Brain microvascular endothelial cell (primary cell): Measurements from ENCODE around the gene CLEC2D.
A peak's percentile ranks its signal among the peaks of the same experiment; 100 is the strongest.
"Not testable (repeated sequence)": the region's sequence is repeated elsewhere in the genome, so short reads cannot be mapped to it uniquely, and the experiment has no call there.

Experiments used
- DNase-seq: peaks from one replicate; pipeline ENCODE4 v3.0.0-alpha.2; 2020
- H3K27ac ChIP-seq: fragments of 250-450 bp; sonication (Bioruptor Pico); 2 replicates; pipeline ENCODE4 v1.5.1; 2020; ENCODE audit warnings: mild to moderate bottlenecking, moderate library complexity
- H3K27me3 ChIP-seq: fragments of 250-450 bp; sonication (Bioruptor Pico); replicated peaks from 2 replicates; pipeline ENCODE4 v1.5.1; 2020; ENCODE audit warnings: mild to moderate bottlenecking
- H3K36me3 ChIP-seq: fragments of 250-450 bp; sonication (Bioruptor Pico); replicated peaks from 2 replicates; pipeline ENCODE4 v1.5.1; 2020; ENCODE audit warnings: mild to moderate bottlenecking
- H3K4me3 ChIP-seq: 2 replicates; pipeline ENCODE4 v1.5.1; 2011; ENCODE audit warnings: low read depth, mild to moderate bottlenecking, control low read depth, low read length, moderate library complexity
- in situ Hi-C: cut with HindIII; loops from 2 replicates; pipeline ENCODE4 v1.10.0; 2017; ENCODE audit warnings: low sequenced_read_pairs, low pct_ligation_motif_present
- TF ChIP-seq, protein P1 (sequence below): IDR thresholded peaks from 2 replicates; pipeline ENCODE4 v1.5.1; 2011; ENCODE audit warnings: low read depth, mild to moderate bottlenecking, moderate library complexity, low read length, control low read depth, inconsistent platforms; ENCODE audit errors: missing control alignments

CLEC2D gene

GRCh38 chr12:9707356-9707755 lies 37.8 kb downstream of the CLEC2D start:
- TF ChIP-seq, protein P1, sequence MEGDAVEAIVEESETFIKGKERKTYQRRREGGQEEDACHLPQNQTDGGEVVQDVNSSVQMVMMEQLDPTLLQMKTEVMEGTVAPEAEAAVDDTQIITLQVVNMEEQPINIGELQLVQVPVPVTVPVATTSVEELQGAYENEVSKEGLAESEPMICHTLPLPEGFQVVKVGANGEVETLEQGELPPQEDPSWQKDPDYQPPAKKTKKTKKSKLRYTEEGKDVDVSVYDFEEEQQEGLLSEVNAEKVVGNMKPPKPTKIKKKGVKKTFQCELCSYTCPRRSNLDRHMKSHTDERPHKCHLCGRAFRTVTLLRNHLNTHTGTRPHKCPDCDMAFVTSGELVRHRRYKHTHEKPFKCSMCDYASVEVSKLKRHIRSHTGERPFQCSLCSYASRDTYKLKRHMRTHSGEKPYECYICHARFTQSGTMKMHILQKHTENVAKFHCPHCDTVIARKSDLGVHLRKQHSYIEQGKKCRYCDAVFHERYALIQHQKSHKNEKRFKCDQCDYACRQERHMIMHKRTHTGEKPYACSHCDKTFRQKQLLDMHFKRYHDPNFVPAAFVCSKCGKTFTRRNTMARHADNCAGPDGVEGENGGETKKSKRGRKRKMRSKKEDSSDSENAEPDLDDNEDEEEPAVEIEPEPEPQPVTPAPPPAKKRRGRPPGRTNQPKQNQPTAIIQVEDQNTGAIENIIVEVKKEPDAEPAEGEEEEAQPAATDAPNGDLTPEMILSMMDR, result no peak
- DNase-seq, result no peak
- Histone ChIP-seq H3K27me3 (no peaks in the 10 kb centered on the region), H3K27ac (no peak overlapping the region), H3K36me3 (no peaks in the 10 kb centered on the region), H3K4me3 (no peak overlapping the region)
- in situ Hi-C loops, result loop anchor here (10.0 kb wide), 1 partner anchor 73 kb away; no protein-coding TSS in a partner anchor

GRCh38 chr12:9707864-9708808 lies 38.6 kb downstream of the CLEC2D start:
- H3K27ac ChIP-seq, result no peak overlapping the region
- no peak overlapping the region for H3K4me3 ChIP-seq
- peak; percentile 36 for DNase-seq

GRCh38 chr12:9708853-9709252 lies 39.3 kb downstream of the CLEC2D start:
- in situ Hi-C loops, result loop anchor here (10.0 kb wide), 1 partner anchor 74 kb away; no protein-coding TSS in a partner anchor
- Histone ChIP-seq H3K27ac (no peak overlapping the region), H3K4me3 (no peak overlapping the region), H3K36me3 (no peaks in the 10 kb centered on the region), H3K27me3 (no peaks in the 10 kb centered on the region)
- no peak for DNase-seq
- TF ChIP-seq, protein P1, result no peak

More at GRCh38 chr12:9707864-9708808, 38.6 kb downstream of the CLEC2D start:
- in situ Hi-C loops, result loop anchor here (10.0 kb wide), 1 partner anchor 73 kb away; no protein-coding TSS in a partner anchor
- no peaks in the 10 kb centered on the region for H3K27me3 ChIP-seq
- TF ChIP-seq, protein P1, result peak; percentile 86
- H3K36me3 ChIP-seq, result no peaks in the 10 kb centered on the region

DNA sequence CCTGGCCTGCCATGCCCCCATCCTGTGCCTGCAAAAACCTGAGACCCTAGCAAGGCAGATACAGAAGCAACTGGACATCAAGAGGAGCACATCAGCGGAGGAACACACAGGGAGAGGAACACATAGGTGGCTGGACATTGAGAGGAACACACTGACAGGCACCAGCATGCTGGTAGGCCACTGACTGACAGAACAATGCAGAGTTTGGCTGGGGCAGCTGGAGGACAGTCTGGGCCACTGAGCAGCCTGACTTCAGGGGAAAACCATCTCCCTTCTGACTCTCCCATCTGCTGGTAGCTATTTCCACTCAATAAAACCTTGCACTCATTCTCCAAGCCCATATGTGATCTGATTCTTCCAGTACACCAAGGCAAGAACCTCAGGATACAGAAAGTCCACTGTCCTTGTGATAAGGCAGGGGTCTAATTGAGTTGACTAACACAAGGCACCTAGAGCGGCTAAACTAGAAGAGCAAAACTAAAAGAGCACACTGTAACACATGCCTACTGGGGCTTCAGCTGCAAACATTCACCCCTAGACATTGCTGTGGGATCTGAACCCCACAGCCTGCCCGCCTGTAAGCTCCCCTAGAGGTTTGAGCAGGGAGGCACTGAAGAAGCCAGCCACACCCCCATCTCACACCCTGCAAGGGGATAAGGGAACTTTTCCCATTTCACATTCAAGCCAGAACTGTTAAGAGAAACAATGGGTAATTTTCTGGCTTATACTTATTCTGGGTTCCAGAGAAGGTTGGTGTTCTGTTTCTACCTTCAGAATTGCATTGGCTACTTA lies 41.3 kb downstream of the CLEC2D start:
- no peaks in the 10 kb centered on the region for H3K36me3 ChIP-seq
- no peak overlapping the region for H3K4me3 ChIP-seq
- H3K27me3 ChIP-seq, result no peaks in the 10 kb centered on the region
- DNase-seq, result no peak
- TF ChIP-seq, protein P1, result peak; percentile 3
- in situ Hi-C loops, result no loop called here
- H3K27ac ChIP-seq, result no peak overlapping the region

- Histone ChIP-seq H3K27me3 (no peaks in the 10 kb centered on the region), H3K36me3 (no peaks in the 10 kb centered on the region), H3K4me3 (no peak overlapping the region), H3K27ac (no peak overlapping the region)
- TF ChIP-seq, protein P1, result no peak
- DNase-seq, result no peak
- in situ Hi-C loops, result no loop called here
Measured at GRCh38 chr12:9711664-9712063, 42.2 kb downstream of the CLEC2D start.

- in situ Hi-C loops, result not testable (repeated sequence)
Measured at GRCh38 chr12:9713032-9713558, 43.6 kb downstream of the CLEC2D start.

More at GRCh38 chr12:9713032-9713558, 43.6 kb downstream of the CLEC2D start:
- H3K4me3 ChIP-seq, H3K27ac ChIP-seq, DNase-seq, H3K36me3 ChIP-seq, H3K27me3 ChIP-seq: not testable (repeated sequence)
